Liver (tissue), 3 donors: ENCODE measurements around the gene TTC21A.

ENCODE experiments used
- ATF3 ChIP-seq: IDR thresholded peaks from 2 replicates; pipeline ENCODE4 v1.6.1; 2016; ENCODE audit warnings: antibody characterized with exemption
- CTCF ChIP-seq: fragments of 150-350 bp; IDR thresholded peaks from 2 replicates; pipeline ENCODE4 v1.5.1; 2017; ENCODE audit warnings: improper control_type of control experiment, low read depth, low read length; ENCODE audit not compliant: missing input control
- EGR1 ChIP-seq, 2 donors: IDR thresholded peaks; 2 replicates each; pipeline ENCODE4 v1.6.1; 2016 to 2018; ENCODE audit warnings: antibody characterized with exemption in 2 of 2, low read depth in 2 of 2
- GABPA ChIP-seq, 2 donors: IDR thresholded peaks in 1 of 2; conservative IDR thresholded peaks in 1 of 2; 2 replicates each; pipeline ENCODE4 v1.6.1; 2016; ENCODE audit warnings: antibody characterized with exemption in 2 of 2, mild to moderate bottlenecking in 1 of 2, moderate library complexity in 1 of 2
- JUND ChIP-seq, 2 donors: IDR thresholded peaks; 2 replicates each; pipeline ENCODE4 v1.6.1; 2016; ENCODE audit warnings: antibody characterized with exemption in 2 of 2
- MAX ChIP-seq: IDR thresholded peaks from 2 replicates; pipeline ENCODE4 v1.6.1; 2016; ENCODE audit warnings: antibody characterized with exemption
- NR2F2 ChIP-seq: IDR thresholded peaks from 2 replicates; pipeline ENCODE4 v1.6.1; 2016; ENCODE audit warnings: antibody characterized with exemption
- RAD21 ChIP-seq, 2 donors: IDR thresholded peaks; 2 replicates each; pipeline ENCODE4 v1.6.1; 2016; ENCODE audit warnings: antibody characterized with exemption in 2 of 2, mild to moderate bottlenecking in 2 of 2
- REST ChIP-seq: IDR thresholded peaks from 2 replicates; pipeline ENCODE4 v1.6.1; 2016; ENCODE audit warnings: antibody characterized with exemption, mild to moderate bottlenecking
- SP1 ChIP-seq: IDR thresholded peaks from 2 replicates; pipeline ENCODE4 v1.6.1; 2018; ENCODE audit warnings: antibody characterized with exemption, mild to moderate bottlenecking
- TAF1 ChIP-seq: conservative IDR thresholded peaks from 2 replicates; pipeline ENCODE4 v1.6.1; 2016; ENCODE audit warnings: antibody characterized with exemption, mild to moderate bottlenecking
- YY1 ChIP-seq: IDR thresholded peaks from 2 replicates; pipeline ENCODE4 v1.6.1; 2016; ENCODE audit warnings: antibody characterized with exemption, mild to moderate bottlenecking
- ZBTB33 ChIP-seq: IDR thresholded peaks from 2 replicates; pipeline ENCODE4 v1.6.1; 2016; ENCODE audit warnings: antibody characterized with exemption
- donor health status: healthy.
- donor health status: healthy.

- no peak for TF ChIP-seq CTCF
- no peak for TF ChIP-seq MAX
- no peak for TF ChIP-seq ATF3
- no peak for TF ChIP-seq REST
- TF ChIP-seq ZBTB33: no peak
- TF ChIP-seq NR2F2: no peak
- TF ChIP-seq GABPA (IDR thresholded peaks at IDR 0.05 in 1 of 2, conservative IDR thresholded peaks at IDR 0.05 in 1 of 2): no peak
- no peak for TF ChIP-seq TAF1
- no peak for TF ChIP-seq SP1
- no peak for TF ChIP-seq YY1
- TF ChIP-seq EGR1 (IDR thresholded peaks at IDR 0.05; ENCODE audit: low read depth in 2 of 2): no peak
- TF ChIP-seq RAD21 (IDR thresholded peaks at IDR 0.05): no peak
- no peak for TF ChIP-seq JUND (IDR thresholded peaks at IDR 0.05)
These were observed 2.4 kb upstream of the TTC21A start for GRCh38 chr3:39104961-39105686.
